ENCODE measurements around the gene GRM7.

The GRM7 gene

DNA sequence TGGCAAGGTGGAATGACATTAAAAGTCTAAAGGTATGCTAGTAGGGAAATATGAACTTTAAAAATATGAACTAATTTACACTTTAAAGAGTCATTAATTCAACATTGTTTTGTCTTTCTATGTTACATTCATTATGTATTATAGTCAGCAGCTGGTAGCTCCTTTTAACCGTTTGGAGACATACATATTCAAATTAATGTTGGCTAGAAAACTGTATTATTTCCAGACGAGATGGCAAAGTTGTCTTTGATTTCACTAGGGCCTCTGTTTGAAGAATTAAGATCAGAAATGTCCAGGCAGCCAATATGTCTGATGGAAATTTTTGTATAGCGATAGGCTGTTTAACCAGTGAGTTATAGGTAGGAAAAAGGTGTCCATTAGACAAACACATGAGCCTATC lies 817.6 kb downstream of the GRM7 start:
- TF ChIP-seq, protein P1, sequence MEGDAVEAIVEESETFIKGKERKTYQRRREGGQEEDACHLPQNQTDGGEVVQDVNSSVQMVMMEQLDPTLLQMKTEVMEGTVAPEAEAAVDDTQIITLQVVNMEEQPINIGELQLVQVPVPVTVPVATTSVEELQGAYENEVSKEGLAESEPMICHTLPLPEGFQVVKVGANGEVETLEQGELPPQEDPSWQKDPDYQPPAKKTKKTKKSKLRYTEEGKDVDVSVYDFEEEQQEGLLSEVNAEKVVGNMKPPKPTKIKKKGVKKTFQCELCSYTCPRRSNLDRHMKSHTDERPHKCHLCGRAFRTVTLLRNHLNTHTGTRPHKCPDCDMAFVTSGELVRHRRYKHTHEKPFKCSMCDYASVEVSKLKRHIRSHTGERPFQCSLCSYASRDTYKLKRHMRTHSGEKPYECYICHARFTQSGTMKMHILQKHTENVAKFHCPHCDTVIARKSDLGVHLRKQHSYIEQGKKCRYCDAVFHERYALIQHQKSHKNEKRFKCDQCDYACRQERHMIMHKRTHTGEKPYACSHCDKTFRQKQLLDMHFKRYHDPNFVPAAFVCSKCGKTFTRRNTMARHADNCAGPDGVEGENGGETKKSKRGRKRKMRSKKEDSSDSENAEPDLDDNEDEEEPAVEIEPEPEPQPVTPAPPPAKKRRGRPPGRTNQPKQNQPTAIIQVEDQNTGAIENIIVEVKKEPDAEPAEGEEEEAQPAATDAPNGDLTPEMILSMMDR (IDR thresholded peaks at IDR 0.05; ENCODE audit: extremely low read depth, insufficient read depth, missing control alignments) = no peak
- in situ Hi-C loops (cut with MboI; ENCODE audit: low pct_unique_long_range_greater_than_20kb, low sequenced_read_pairs, unreplicated experiment) = no loop called here
- no peak for DNase-seq (ENCODE audit: low spot score)

DNA sequence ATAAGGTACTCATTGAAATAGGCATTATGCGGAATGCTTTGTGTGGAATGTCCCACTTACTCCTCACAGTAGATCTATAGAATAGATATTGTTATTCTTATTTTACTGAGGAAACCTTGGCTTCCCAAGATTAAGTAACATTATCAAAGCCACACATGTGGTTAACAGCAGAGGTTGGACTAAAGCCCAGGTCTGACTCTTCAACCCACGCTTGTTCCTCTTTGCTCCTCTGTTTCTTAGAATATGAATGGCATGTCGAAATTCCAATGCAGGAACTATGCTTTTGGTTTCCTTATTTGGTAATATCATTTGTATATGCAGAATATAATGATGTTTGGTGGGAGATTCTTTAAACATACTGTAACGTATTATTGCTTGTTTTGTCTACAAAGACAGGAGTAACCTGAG lies 821.9 kb downstream of the GRM7 start:
- no peak for DNase-seq (ENCODE audit: low spot score)
- TF ChIP-seq, protein P1 (IDR thresholded peaks at IDR 0.05; ENCODE audit: extremely low read depth, insufficient read depth, missing control alignments) = no peak
- in situ Hi-C loops (cut with MboI; ENCODE audit: low pct_unique_long_range_greater_than_20kb, low sequenced_read_pairs, unreplicated experiment) = no loop called here

DNA sequence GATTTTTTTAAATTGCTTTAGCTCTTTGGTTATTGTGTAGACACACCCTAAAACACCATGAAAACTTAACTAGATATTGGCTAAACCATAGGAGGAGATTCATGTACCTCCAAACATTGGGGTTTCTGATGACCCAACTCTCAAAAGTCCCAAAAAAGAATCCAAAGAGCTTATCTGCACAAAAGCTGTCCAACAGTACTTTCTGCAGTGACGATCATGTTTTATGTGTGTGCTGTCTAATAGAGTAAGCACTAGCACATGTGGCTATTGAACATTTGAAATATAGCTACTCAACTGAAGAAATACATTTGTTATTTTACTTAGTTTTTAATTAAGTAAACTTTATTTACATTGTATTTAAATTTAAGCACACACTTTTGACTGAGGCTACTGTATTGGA lies 822.5 kb downstream of the GRM7 start:
- DNase-seq (ENCODE audit: low spot score) = no peak
- in situ Hi-C loops (cut with MboI; ENCODE audit: low pct_unique_long_range_greater_than_20kb, low sequenced_read_pairs, unreplicated experiment) = no loop called here
- TF ChIP-seq, protein P1 (IDR thresholded peaks at IDR 0.05; ENCODE audit: extremely low read depth, insufficient read depth, missing control alignments) = no peak

DNA sequence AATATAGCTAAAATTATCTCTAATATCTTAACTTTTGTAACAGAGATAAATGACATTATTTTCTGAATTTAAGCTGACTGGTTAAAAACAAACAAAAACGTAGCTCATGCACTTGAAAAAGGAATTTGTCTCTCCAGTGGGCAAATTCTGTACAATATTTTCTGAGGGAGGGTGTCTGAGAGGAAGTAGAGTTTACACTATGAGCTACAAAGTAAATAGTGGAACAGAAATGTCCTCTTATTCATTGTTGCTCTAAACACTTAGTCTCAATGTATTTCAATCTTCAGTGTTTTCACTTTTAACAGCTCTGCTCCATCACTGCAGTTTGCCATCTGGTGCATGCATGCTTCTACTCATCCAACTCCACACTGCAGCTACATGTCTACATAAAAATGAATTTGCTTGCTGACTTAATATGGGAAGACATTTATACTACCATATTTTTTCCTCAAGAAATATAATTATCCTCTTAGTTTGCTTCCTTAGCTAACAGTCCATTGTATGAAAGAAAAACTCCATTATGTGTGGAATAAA lies 823.3 kb downstream of the GRM7 start:
- in situ Hi-C loops (cut with MboI; ENCODE audit: low pct_unique_long_range_greater_than_20kb, low sequenced_read_pairs, unreplicated experiment) = no loop called here
- DNase-seq (ENCODE audit: low spot score) = no peak
- TF ChIP-seq, protein P1 (IDR thresholded peaks at IDR 0.05; ENCODE audit: extremely low read depth, insufficient read depth, missing control alignments) = no peak

DNA sequence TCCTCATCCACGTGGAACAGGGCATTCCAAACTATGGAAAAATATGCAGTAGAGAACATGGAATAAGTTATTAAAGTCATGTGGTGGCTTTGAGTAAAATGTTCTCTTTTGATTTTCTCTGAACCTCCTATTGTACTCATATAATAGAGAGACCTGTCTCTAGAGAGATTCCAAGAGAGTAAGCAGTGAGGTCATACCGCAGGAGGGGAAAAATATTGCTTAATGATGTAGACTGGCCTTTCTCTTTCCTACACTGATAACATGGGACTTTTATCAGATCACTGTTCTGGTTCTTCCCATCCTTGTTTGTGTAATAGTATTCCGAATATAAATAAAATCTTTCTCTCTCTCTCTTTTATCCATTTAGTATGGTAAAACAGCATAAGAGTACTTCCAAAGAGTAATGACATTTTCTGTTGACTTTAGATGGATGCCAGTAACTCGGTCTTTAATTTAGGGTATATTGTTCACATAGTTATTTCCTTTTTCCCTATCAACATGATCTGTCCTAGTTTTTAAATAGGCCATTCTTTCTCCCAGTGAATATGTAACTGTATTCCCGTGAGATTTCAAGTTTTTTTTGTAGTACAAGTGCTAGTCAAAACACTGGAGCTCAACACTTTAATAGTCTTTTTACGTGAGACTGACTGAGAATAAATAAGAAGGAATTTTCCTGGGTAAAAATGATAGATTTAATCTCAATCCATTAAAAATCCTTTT lies 826.7 kb downstream of the GRM7 start:
- in situ Hi-C loops (cut with MboI; ENCODE audit: low pct_unique_long_range_greater_than_20kb, low sequenced_read_pairs, unreplicated experiment) = no loop called here
- TF ChIP-seq, protein P1 (IDR thresholded peaks at IDR 0.05; ENCODE audit: extremely low read depth, insufficient read depth, missing control alignments) = no peak
- DNase-seq (ENCODE audit: low spot score) = no peak

DNA sequence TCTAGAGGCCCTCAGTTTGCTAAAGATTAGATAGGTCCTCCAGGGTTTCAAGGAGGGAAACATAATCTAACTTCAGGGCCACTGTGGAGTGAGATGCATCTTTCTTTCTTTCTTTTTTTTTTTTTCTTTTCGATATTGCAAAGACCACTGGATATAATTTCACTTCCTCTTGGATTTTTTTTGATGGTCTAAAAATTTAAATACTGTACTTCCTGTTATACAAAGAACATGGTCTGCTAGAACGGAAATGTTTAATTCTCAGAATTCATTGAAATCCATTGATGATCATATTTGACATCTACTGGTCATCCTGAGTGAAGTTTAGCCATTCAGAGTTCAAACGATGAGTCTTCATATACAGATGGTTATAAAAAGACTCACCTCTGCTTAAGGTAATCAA lies 832.0 kb downstream of the GRM7 start:
- TF ChIP-seq, protein P1 (IDR thresholded peaks at IDR 0.05; ENCODE audit: extremely low read depth, insufficient read depth, missing control alignments) = no peak
- in situ Hi-C loops (cut with MboI; ENCODE audit: low pct_unique_long_range_greater_than_20kb, low sequenced_read_pairs, unreplicated experiment) = no loop called here
- DNase-seq (ENCODE audit: low spot score) = no peak
